Keratinocyte (primary cell): ENCODE results near the gene KCNIP3. TPM values are rescaled to one million over a fixed set of nuclear protein-coding genes. Genes with fewer than 3 reads are reported as not detected.

ENCODE experiments used
- DNase-seq: peaks from one replicate; pipeline ENCODE4 v3.0.0-alpha.2; 2011; ENCODE audit warnings: low read depth, missing footprints, low spot score
- FAIRE-seq: peaks from 2 replicates; lab custom pipeline; 2011; peaks lifted over from hg19 to GRCh38; lab: Jason Lieb, UNC
- H2AFZ ChIP-seq: 2 replicates; pipeline ENCODE4 v1.6.0; 2012; ENCODE audit warnings: low read length, control low read depth, inconsistent platforms; ENCODE audit not compliant: control insufficient read depth
- H3K27ac ChIP-seq: 2 replicates; pipeline ENCODE4 v1.5.1; 2011; ENCODE audit warnings: low read length; ENCODE audit not compliant: control insufficient read depth, insufficient read depth
- H3K27me3 ChIP-seq: 3 replicates; pipeline ENCODE4 v1.6.0; 2011; ENCODE audit warnings: low read length; ENCODE audit not compliant: control insufficient read depth, insufficient read depth; ENCODE audit errors: extremely low read depth
- H3K36me3 ChIP-seq, 2 experiments: 2 replicates in 1 of 2; 3 replicates in 1 of 2; pipeline ENCODE4 v1.5.1; 2011; ENCODE audit warnings: low read length in 2 of 2, mild to moderate bottlenecking in 1 of 2; ENCODE audit not compliant: control insufficient read depth in 2 of 2, insufficient read depth in 2 of 2; ENCODE audit errors: extremely low read depth in 1 of 2
- H3K4me1 ChIP-seq: 3 replicates; pipeline ENCODE4 v1.5.1; 2011; ENCODE audit warnings: low read length; ENCODE audit not compliant: control insufficient read depth, insufficient read depth; ENCODE audit errors: extremely low read depth
- H3K4me2 ChIP-seq: 3 replicates; pipeline ENCODE4 v1.6.0; 2011; ENCODE audit warnings: low read depth, low read length; ENCODE audit not compliant: control insufficient read depth, insufficient read depth; ENCODE audit errors: extremely low read depth
- H3K4me3 ChIP-seq, 3 experiments: fragments of 200-600 bp in 1 of 3; sonication (generic) in 1 of 3; 2 replicates in 2 of 3; 3 replicates in 1 of 3; pipeline ENCODE4 v1.5.1; 2011 to 2016; ENCODE audit warnings: low read length in 3 of 3, mild to moderate bottlenecking in 3 of 3, control low read depth in 2 of 3, inconsistent platforms in 1 of 3, low read depth in 1 of 3, mixed read lengths in 1 of 3, mixed run types in 1 of 3, moderate library complexity in 1 of 3; ENCODE audit not compliant: control insufficient read depth in 2 of 3, insufficient read depth in 2 of 3; ENCODE audit errors: extremely low read depth in 1 of 3
- H3K79me2 ChIP-seq: 2 replicates; pipeline ENCODE4 v1.6.0; 2012; ENCODE audit warnings: low read length; ENCODE audit not compliant: control insufficient read depth, insufficient read depth
- H3K9ac ChIP-seq: 3 replicates; pipeline ENCODE4 v1.6.0; 2011; ENCODE audit warnings: low read length; ENCODE audit not compliant: control insufficient read depth, insufficient read depth; ENCODE audit errors: extremely low read depth
- H3K9me1 ChIP-seq: 3 replicates; pipeline ENCODE4 v1.6.0; 2011; ENCODE audit warnings: low read length; ENCODE audit not compliant: control insufficient read depth, insufficient read depth; ENCODE audit errors: extremely low read depth
- H3K9me3 ChIP-seq: 2 replicates; pipeline ENCODE4 v1.5.1; 2012; ENCODE audit warnings: low read depth, low read length; ENCODE audit not compliant: control insufficient read depth
- H4K20me1 ChIP-seq: 3 replicates; pipeline ENCODE4 v1.6.0; 2011; ENCODE audit warnings: low read length; ENCODE audit not compliant: control insufficient read depth, insufficient read depth; ENCODE audit errors: extremely low read depth
- CTCF ChIP-seq, 3 experiments: IDR thresholded peaks in 1 of 3; conservative IDR thresholded peaks in 1 of 3; optimal IDR thresholded peaks in 1 of 3; 2 replicates in 2 of 3; 3 replicates in 1 of 3; pipeline versions ENCODE3 to v1.5.1; 2011; ENCODE audit warnings: low read length in 3 of 3, mild to moderate bottlenecking in 3 of 3, moderate library complexity in 2 of 3, control low read depth in 1 of 3, inconsistent platforms in 1 of 3; ENCODE audit not compliant: insufficient read depth in 2 of 3; ENCODE audit errors: extremely low read depth in 1 of 3
- EZH2 ChIP-seq: IDR thresholded peaks from one replicate; pipeline ENCODE4 v1.6.1; 2012; ENCODE audit warnings: inconsistent platforms, mild to moderate bottlenecking, low read length, moderate library complexity
- dilution Hi-C: fragments of 300-500 bp; cut with MboI; formaldehyde crosslinking; loops from one replicate; pipeline ENCODE4 v1.7.0; 2020; ENCODE audit warnings: low sequenced_read_pairs; ENCODE audit not compliant: extremely low pct_ligation_motif_present
- polyA plus RNA-seq, 5 experiments: library from polyadenylated mRNA; depleted of rRNA in 3 of 5; stranded (reverse) in 3 of 5; stranded (forward) in 1 of 5; unstranded in 1 of 5; fragments of >200 nt; gene quantifications; 1 replicate in 1 of 5; 2 replicates in 3 of 5; 3 replicates in 1 of 5; pipeline versions ENCODE4 v1.2.1 to v1.2.3, GENCODE V29; 2011 to 2012; ENCODE audit warnings: missing spikeins in 2 of 5, low read depth in 1 of 5, low replicate concordance in 1 of 5

The KCNIP3 gene
- polyA plus RNA-seq, 1 donor (not counting 4 experiments of a cell fraction or from before 2014, with no cell fraction given) = 0.66 TPM

GRCh38 chr2:95260028-95261023 lies 36.8 kb upstream of the KCNIP3 start:
- DNase-seq (peak; percentile 92), FAIRE-seq (peak; percentile 100)
- H4K20me1 ChIP-seq = no peaks in the 10 kb centered on the region
- H3K4me2 ChIP-seq = peak overlapping the region; percentile 67
- peak overlapping the region; percentile 70 for H3K27ac ChIP-seq
- dilution Hi-C loops = no loop called here
- peak overlapping the region; percentile 65 for H3K9ac ChIP-seq
- H3K9me1 ChIP-seq = no peaks in the 10 kb centered on the region
- H3K4me1 ChIP-seq = peaks cover 37% of the 10 kb centered on the region
- no peak for TF ChIP-seq EZH2
- no peak for TF ChIP-seq CTCF (optimal IDR thresholded peaks at IDR 0.05 in 1 of 3, IDR thresholded peaks at IDR 0.05 in 1 of 3, conservative IDR thresholded peaks at IDR 0.05 in 1 of 3; ENCODE audit: extremely low read depth in 1 of 3, insufficient read depth in 2 of 3, low read length in 3 of 3)
- peak overlapping the region in 1 of 3 experiments; percentile 18 for H3K4me3 ChIP-seq
- no peaks in the 10 kb centered on the region for H3K9me3 ChIP-seq
- no peaks in the 10 kb centered on the region for H3K79me2 ChIP-seq
- H2AFZ ChIP-seq = peak overlapping the region; percentile 2
- no peaks in the 10 kb centered on the region for H3K36me3 ChIP-seq
- no peaks in the 10 kb centered on the region for H3K27me3 ChIP-seq

- Histone ChIP-seq H3K79me2 (no peaks in the 10 kb centered on the region), H4K20me1 (no peaks in the 10 kb centered on the region), H3K36me3 (no peaks in the 10 kb centered on the region), H3K9ac (no peak overlapping the region), H3K4me2 (no peak overlapping the region), H3K4me1 (peaks cover 37% of the 10 kb centered on the region), H3K4me3 (no peak overlapping the region), H3K27me3 (no peaks in the 10 kb centered on the region), H3K27ac (no peak overlapping the region), H3K9me1 (no peaks in the 10 kb centered on the region), H2AFZ (no peak overlapping the region), H3K9me3 (no peaks in the 10 kb centered on the region)
- dilution Hi-C loops = no loop called here
- TF ChIP-seq CTCF (optimal IDR thresholded peaks at IDR 0.05 in 1 of 3, IDR thresholded peaks at IDR 0.05 in 1 of 3, conservative IDR thresholded peaks at IDR 0.05 in 1 of 3; ENCODE audit: extremely low read depth in 1 of 3, insufficient read depth in 2 of 3, low read length in 3 of 3) = no peak
- no peak for TF ChIP-seq EZH2
- no peak for FAIRE-seq
- DNase-seq = no peak
These were observed 35.5 kb upstream of the KCNIP3 start for GRCh38 chr2:95261602-95262001.
